Psoas muscle (tissue), 8 donors: ENCODE results near the gene CLEC2L. TPM values are rescaled to one million over a fixed set of nuclear protein-coding genes. Genes with fewer than 3 reads are reported as not detected.
A peak's percentile ranks its signal among the peaks of the same experiment; 100 is the strongest.

Experiments used
- ATAC-seq, 4 donors: fragments of 200-7000 bp; cut with Tn5 transposase; one replicate each; pipeline ENCODE4 v1.9.1; 2020; ENCODE audit warnings: moderate library complexity in 3 of 4, mild to moderate bottlenecking in 2 of 4
- DNase-seq, 2 donors: peaks; one replicate each; pipeline ENCODE4 v3.0.0-alpha.2; 2020
- H3K27ac ChIP-seq: fragments of 200-600 bp; one replicate; pipeline ENCODE4 v1.8.0; 2022
- H3K27me3 ChIP-seq, 3 donors: fragments of 200-600 bp in 1 of 3; one replicate each; pipeline versions ENCODE4 v1.6.1 to v1.8.0; 2013 to 2022; ENCODE audit warnings: low read length in 2 of 3, mild to moderate bottlenecking in 2 of 3, moderate library complexity in 1 of 3; ENCODE audit not compliant: insufficient read depth in 3 of 3
- H3K36me3 ChIP-seq, 2 donors: fragments of 200-600 bp in 1 of 2; one replicate each; pipeline versions ENCODE4 v1.6.1 to v1.8.0; 2013 to 2022; ENCODE audit warnings: low read depth in 1 of 2, mild to moderate bottlenecking in 1 of 2, moderate library complexity in 1 of 2; ENCODE audit not compliant: insufficient read depth in 1 of 2
- H3K4me1 ChIP-seq: fragments of 200-600 bp; one replicate; pipeline ENCODE4 v1.8.0; 2022
- H3K4me3 ChIP-seq: fragments of 200-600 bp; one replicate; pipeline ENCODE4 v1.8.0; 2022; ENCODE audit warnings: mild to moderate bottlenecking
- H3K9me3 ChIP-seq: fragments of 200-600 bp; one replicate; pipeline ENCODE4 v1.8.0; 2022
- CTCF ChIP-seq: fragments of 200-600 bp; IDR thresholded peaks from one replicate; pipeline ENCODE4 v1.8.0; 2022; ENCODE audit warnings: antibody characterized with exemption
- WGBS, 3 donors: extraction: QIAGEN DNeasy Blood & Tissue Kit; methylation state at CpG; one replicate each; pipeline versions ENCODE4 v1.1.6 to v1.1.7; 2013; 5-methylcytosine and 5-hydroxymethylcytosine counted together
- intact Hi-C, 2 donors: fragments of 100-400 bp; cut with DNase I; formaldehyde crosslinking; loops; one replicate each; pipeline versions ENCODE4 v1.11.0 to v1.14.2; 2022
- polyA plus RNA-seq, 3 donors: library from polyadenylated mRNA; stranded (reverse); fragments of 200-250 nt; gene quantifications; one replicate each; pipeline ENCODE4 v1.2.3, GENCODE V29; 2013
- total RNA-seq, 4 donors: library from RNA; stranded (reverse); fragmentation: NEBNext Ultra II Directional in 2 of 4; extraction: Animal tissue kit (Norgen Biotek cat#: 25700) in 2 of 4; gene quantifications; one replicate each; pipeline versions ENCODE4 v1.2.1 to v1.2.4, GENCODE V29; 2021 to 2023
- donor health status: healthy with polysubstance abuse.
- donor health status: DM: no; HTN: no; CAD: no; lungs with moderate emphysema.
- donor health status: Bipolar disorder and iron deficiency.
- donor health status: healthy.
- donor health status: DM: yes; HTN: yes; CAD: no.
- donor health status: DM: no; HTN: no; CAD: no.
- donor health status: DM: no; HTN: no; CAD: no.
- donor health status: DM: yes; HTN: yes; CAD: no.

CLEC2L gene
- total and polyA plus RNA-seq, 7 donors = 0.12 to 1.5 (median 0.83) TPM; not detected in 1

GRCh38 chr7:139583826-139584553 lies 60.5 kb downstream of the CLEC2L start:
- no peaks in the 10 kb centered on the region for H3K9me3 ChIP-seq
- no peak overlapping the region for H3K4me3 ChIP-seq
- H3K4me1 ChIP-seq = no peaks in the 10 kb centered on the region
- intact Hi-C loops = no loop called here
- no peaks in the 10 kb centered on the region for H3K27me3 ChIP-seq
- peaks cover under 1 to 97% of the 10 kb centered on the region in 2 donors for H3K36me3 ChIP-seq
- ATAC-seq = no peak
- no peak overlapping the region for H3K27ac ChIP-seq
- no peak for DNase-seq
- TF ChIP-seq CTCF = no peak
- 91 to 96% (median 96%) methylated on average over 15 of the region's 15 CpGs for WGBS, 3 donors

- no peak for DNase-seq
- intact Hi-C loops = no loop called here
- Histone ChIP-seq H3K9me3 (no peaks in the 10 kb centered on the region), H3K36me3 (peaks cover 2 to 98% of the 10 kb centered on the region in 2 donors), H3K27me3 (no peaks in the 10 kb centered on the region), H3K4me3 (no peak overlapping the region), H3K27ac (no peak overlapping the region), H3K4me1 (no peaks in the 10 kb centered on the region)
- ATAC-seq = no peak
- TF ChIP-seq CTCF = no peak
- 75 to 89% (median 77%) methylated on average over 5 of the region's 5 CpGs for WGBS, 3 donors
Measured at GRCh38 chr7:139585042-139585441, 61.6 kb downstream of the CLEC2L start.

GRCh38 chr7:139586286-139586685 lies 62.8 kb downstream of the CLEC2L start:
- no peak overlapping the region for H3K4me3 ChIP-seq
- DNase-seq (no peak), ATAC-seq (no peak)
- WGBS, 3 donors = 91 to 99% (median 96%) methylated on average over 3 of the region's 3 CpGs
- no peaks in the 10 kb centered on the region for H3K27me3 ChIP-seq
- H3K27ac ChIP-seq = no peak overlapping the region
- no peaks in the 10 kb centered on the region for H3K9me3 ChIP-seq
- no peaks in the 10 kb centered on the region for H3K4me1 ChIP-seq
- TF ChIP-seq CTCF = no peak
- H3K36me3 ChIP-seq = peaks cover 2 to 98% of the 10 kb centered on the region in 2 donors
- intact Hi-C loops = no loop called here

GRCh38 chr7:139587535-139587934 lies 64.0 kb downstream of the CLEC2L start:
- ATAC-seq (no peak), DNase-seq (no peak)
- Histone ChIP-seq H3K9me3 (no peaks in the 10 kb centered on the region), H3K27me3 (no peaks in the 10 kb centered on the region), H3K4me1 (no peaks in the 10 kb centered on the region), H3K27ac (no peak overlapping the region), H3K36me3 (peaks cover 2 to 97% of the 10 kb centered on the region in 2 donors), H3K4me3 (no peak overlapping the region)
- intact Hi-C loops = no loop called here
- WGBS, 3 donors = 96 to 98% (median 97%) methylated on average over 7 of the region's 7 CpGs
- no peak for TF ChIP-seq CTCF

- no peak for TF ChIP-seq CTCF
- Histone ChIP-seq H3K4me3 (no peak overlapping the region), H3K27ac (peak overlapping the region; percentile 43), H3K4me1 (no peaks in the 10 kb centered on the region), H3K27me3 (no peaks in the 10 kb centered on the region), H3K36me3 (peaks cover 9 to 97% of the 10 kb centered on the region in 2 donors), H3K9me3 (no peaks in the 10 kb centered on the region)
- 41 to 42% (median 41%) methylated on average over 7 of the region's 7 CpGs for WGBS, 3 donors
- peak in 1 of 2 donors; percentile 32 for DNase-seq
- intact Hi-C loops = no loop called here
- ATAC-seq = peak; percentile 92 to 95 (median 93)
Measured at GRCh38 chr7:139588632-139589031, 65.1 kb downstream of the CLEC2L start.
